Measurements from ENCODE around the gene KCNJ12. TPM values are rescaled to one million over a fixed set of nuclear protein-coding genes. Genes with fewer than 3 reads are reported as not detected.
A peak's percentile ranks its signal among the peaks of the same experiment; 100 is the strongest.
"Not testable (repeated sequence)": the region's sequence is repeated elsewhere in the genome, so short reads cannot be mapped to it uniquely, and the experiment has no call there.

The KCNJ12 gene
- total RNA-seq, 1 donor from 2014 or later = 3.6 TPM

- DNase-seq (ENCODE audit: low spot score) = not testable (repeated sequence)
These were observed 44.4 kb downstream of the KCNJ12 start for GRCh38 chr17:21420503-21421090.

- DNase-seq (ENCODE audit: low spot score) = not testable (repeated sequence)
These were observed 45.5 kb downstream of the KCNJ12 start for GRCh38 chr17:21421421-21422310.

DNA sequence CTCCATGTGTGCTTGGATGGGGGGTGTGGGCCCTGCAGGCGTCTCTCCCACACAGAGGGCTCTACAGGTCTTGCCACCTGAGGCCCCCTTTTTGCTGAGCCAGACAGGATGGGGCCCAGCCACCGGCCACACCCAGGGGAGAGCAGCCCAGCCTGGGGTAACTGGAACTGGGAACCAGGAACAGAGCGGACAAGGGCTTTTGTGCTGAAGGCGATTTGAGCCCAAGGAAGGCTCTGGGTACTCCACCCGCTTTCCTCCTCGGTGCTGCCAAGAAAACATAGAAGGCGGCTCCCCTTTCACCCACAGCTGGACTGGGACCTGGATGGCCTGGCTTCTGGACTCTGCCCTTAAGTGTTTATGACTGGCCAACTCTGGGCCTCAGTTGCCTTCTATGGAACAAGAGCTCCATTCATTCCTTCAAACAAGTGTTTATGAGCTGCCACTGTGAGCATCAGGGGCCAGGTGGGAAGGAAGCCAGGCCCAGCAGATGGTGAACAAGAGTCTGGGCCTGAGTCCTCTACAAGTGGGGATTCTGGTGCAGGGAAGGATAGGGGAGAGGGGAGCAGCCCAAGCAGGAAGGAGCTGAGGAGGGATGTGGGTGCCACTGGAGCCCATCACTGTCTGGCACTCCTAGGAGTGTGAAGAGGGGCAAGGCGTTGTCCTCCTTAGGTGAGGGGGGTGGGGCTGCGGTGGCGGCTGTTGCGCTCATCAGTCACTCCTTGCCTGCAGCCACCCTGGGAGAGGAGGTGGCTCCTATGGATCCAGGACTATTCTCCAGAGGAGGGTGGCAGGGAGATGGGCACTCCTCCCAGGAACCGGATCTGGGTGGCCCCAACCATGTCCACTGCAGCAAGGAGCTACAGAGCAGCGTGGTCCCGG is 46.4 kb downstream of the KCNJ12 start:
- not testable (repeated sequence) for DNase-seq (ENCODE audit: low spot score)

DNA sequence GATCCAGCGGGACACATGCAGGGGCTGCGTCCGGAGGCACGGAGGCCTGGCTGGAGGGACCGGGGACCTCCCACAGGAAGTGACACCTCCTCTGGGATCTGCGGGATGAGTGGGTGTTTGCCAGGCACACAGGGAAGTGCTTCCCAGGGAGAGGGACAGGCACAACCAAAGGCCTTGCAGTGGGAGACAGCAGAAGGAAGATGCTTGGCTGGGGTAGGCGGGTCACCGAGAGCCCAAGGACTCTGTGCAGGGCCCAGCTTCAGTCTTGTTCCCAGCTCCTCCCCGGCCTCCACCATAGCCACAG is 47.0 kb downstream of the KCNJ12 start:
- DNase-seq (ENCODE audit: low spot score) = not testable (repeated sequence)

GRCh38 chr17:21424697-21425096 is 48.5 kb downstream of the KCNJ12 start:
- DNase-seq (ENCODE audit: low spot score) = not testable (repeated sequence)

GRCh38 chr17:21425321-21425720 is 49.2 kb downstream of the KCNJ12 start:
- no peak for DNase-seq (ENCODE audit: low spot score)

DNA sequence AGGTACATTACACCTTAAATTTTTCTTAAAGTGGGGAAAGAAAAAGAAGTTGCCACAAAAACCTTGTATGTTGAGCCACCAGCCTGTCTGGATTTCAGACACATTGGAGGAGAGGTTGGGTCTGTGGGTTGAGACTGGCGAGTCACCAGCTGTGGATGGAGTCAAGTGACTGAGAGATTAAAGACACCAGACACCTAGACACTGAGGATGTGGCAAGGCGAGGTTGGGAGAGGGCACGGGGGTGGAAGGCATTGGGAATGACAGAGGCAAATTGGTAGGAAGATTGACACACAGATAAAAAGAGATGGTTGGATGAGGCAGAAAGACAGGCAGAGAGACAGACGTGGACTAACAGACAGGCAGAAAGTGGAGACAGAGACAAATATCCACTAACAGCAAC is 49.6 kb downstream of the KCNJ12 start:
- DNase-seq (ENCODE audit: low spot score) = no peak

DNA sequence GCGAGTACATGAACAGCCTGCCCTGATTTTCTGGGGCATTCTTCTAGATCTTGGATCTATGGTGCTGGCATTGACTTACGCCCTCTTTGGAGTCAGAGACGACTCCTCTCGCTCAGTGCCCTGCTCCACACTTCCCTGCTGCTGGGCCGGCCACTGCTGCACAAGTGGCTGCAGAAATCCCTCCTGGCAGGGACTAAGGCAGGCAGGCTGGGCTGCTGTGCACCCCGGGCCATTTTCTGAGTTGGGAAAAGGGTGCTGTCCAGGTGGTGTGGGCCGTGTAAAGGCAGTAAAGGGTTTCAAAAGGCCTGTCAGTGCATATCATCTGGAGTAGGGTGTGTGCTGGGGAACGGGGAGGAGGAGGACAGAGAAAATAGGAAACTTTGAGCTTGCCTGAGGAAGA is 50.1 kb downstream of the KCNJ12 start:
- not testable (repeated sequence) for DNase-seq (ENCODE audit: low spot score)

- not testable (repeated sequence) for DNase-seq (ENCODE audit: low spot score)
These were observed 50.7 kb downstream of the KCNJ12 start for GRCh38 chr17:21426876-21427275.

DNA sequence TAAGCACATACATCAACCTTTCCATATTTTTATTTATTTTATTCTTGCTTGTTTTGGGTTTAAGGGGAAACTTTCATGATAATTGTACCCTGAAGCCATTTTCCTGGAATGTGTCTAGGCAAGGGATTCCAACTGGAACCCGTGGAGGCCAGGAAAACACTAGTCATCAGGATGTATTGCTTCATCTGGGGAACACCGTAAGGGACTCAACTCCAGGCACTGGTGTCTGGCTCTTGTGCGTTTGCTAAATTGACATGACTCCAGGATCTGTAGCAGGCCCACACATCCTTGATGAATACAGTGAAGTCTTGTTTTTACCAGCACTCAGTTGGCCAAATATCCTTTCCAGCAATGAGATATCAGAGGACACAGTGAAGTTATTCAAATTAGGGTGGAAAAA is 51.6 kb downstream of the KCNJ12 start:
- DNase-seq (ENCODE audit: low spot score) = not testable (repeated sequence)

DNA sequence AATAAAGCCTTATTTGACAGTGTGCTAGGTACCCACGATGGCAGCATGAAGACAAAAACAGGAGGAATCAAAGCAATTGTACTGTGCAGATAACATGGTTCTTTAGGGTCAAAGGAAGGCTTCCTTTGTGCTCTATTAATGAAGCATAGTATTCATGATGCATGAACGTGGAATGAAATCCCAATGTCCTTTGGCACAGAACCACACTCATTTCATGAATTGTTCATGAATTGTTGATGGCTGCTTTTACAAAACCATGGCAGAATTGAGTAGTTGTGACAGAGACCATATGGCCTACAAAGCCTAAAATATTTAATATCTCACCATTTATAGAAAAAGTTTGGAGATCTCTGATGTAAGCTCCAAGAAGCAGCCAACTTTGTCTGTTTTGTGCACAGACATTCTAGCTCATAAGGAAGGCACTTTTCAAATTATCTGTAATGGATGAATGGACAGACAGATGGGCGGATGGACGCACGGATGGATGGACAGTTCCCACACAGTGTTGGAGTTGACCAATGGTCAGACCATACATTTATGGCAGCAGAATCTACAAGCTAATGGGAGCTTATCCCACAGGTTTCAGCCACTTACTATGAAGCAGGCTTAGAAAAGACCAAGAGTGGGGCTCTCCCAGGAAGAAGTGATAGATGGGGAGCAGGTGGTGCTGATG is 52.7 kb downstream of the KCNJ12 start:
- DNase-seq (ENCODE audit: low spot score) = peak; percentile 31

- not testable (repeated sequence) for DNase-seq (ENCODE audit: low spot score)
These were observed 53.9 kb downstream of the KCNJ12 start for GRCh38 chr17:21429921-21430628.

GRCh38 chr17:21433971-21434370 is 57.8 kb downstream of the KCNJ12 start:
- DNase-seq (ENCODE audit: low spot score) = not testable (repeated sequence)

DNA sequence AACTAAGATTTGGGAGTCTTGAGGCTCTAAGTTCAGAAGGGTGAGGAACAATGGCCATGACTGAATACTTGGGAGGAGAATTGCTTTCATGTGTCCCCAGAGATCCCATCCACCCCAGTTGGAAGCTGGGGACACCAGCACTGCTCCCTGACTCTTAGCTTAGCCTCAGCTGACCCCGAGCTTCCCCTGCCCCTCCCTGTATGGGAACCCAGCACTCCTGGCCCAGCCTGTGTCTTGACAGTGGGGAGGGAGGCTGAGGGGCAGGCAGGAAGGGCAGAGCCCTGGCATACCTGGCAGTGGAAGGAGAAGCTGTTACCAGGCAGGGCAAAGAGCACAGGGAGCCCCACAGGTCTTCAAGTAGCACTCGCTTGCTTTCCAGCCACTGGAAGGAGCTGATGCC is 58.8 kb downstream of the KCNJ12 start:
- not testable (repeated sequence) for DNase-seq (ENCODE audit: low spot score)

GRCh38 chr17:21436481-21436880 is 60.3 kb downstream of the KCNJ12 start:
- not testable (repeated sequence) for DNase-seq (ENCODE audit: low spot score)

DNA sequence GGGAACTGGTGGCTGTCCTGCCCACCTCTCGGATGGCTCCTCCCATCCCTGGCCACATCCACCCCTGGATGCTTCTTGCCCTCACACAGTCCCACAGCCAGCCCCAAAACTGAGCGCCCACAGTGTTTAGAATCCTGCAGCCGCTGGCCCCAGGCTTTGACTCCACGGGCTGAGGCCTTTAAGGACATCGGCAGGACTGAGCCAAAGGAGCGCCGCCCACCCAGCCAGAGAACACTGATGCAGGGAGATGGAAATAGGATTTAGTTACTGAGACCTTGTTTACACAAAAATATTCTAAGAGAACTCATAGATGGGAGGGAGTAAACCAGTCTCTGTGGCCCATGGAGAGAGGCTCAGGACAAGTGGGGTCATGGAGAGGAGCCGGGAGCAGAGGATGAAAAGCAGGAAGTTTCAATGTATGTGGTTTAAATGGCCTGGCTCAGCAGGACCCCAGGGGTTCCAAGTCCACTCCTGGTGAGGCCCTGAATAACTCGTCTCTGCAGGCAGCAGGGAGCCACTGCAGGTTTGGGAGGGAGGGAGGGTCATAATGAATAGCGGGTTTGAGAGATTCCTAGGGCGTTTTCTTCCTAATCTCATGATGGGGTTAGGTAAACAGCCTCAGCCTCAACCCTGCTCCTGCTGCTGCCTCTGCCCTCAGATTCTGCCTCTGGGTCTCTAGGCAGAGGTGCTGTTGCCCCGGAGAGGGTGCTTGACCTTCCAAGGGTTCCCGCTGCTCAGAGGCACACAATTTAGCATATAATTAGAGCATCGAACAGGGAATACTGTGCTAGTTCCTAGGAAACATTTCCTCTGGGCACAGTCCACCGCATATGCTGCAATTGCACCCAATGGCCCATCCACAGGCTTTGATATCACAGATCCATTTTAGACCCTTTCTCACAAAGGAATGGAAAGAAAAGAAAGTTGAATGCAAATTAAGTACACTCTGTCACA is 61.0 kb downstream of the KCNJ12 start:
- DNase-seq (ENCODE audit: low spot score) = not testable (repeated sequence)

GRCh38 chr17:21438316-21439014 is 62.3 kb downstream of the KCNJ12 start:
- DNase-seq (ENCODE audit: low spot score) = not testable (repeated sequence)

DNA sequence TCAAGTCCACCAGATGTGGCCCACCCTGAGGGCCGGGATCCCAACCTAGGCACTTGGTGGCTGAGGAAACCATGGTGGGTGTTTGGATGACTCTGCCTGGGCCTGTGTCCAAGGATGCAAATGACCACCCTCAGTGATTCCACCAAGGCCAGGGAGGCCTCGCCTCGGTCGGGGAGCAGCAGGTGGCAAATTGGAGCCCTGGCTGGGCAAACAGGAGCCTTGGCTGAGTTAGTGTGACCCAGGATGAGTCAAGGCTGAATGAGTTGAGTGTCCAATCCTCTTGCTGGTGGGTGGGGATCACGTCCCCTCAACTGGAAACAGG is 62.8 kb downstream of the KCNJ12 start:
- not testable (repeated sequence) for DNase-seq (ENCODE audit: low spot score)

DNA sequence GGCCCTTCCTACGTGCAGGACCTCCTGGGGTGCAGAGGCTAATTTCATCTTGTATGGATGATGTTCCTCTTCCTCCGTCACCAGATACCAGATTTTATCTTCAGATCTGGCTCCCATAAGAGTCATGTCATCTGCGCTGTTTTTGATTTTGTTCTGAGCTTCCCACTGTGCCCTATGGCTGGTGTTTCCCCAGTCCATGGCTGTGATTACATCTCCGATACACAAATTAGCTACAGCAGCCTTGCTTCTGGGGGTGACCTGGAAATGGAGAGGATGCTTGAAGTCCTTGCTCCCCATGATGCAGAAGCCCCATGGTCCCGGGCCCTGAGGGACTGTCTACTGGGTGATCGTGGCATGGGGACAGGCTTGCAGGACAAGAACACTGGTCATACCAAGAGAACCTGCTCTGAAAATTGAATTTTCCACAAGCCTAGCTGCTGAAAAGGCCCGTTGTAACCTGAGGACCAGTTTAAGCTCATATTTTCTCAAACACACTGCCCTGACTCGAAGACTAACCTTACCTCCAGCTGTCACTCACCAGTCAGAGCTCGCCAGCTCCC is 69.0 kb downstream of the KCNJ12 start:
- no peak for DNase-seq (ENCODE audit: low spot score)

Measured in umbilical cord (tissue), 2 donors.